Measurements from ENCODE around the gene SAYSD1. TPM values are rescaled to one million over a fixed set of nuclear protein-coding genes. Genes with fewer than 3 reads are reported as not detected.

Gene SAYSD1
- total RNA-seq, 1 experiment from 2014 or later: 9.4 TPM

DNA sequence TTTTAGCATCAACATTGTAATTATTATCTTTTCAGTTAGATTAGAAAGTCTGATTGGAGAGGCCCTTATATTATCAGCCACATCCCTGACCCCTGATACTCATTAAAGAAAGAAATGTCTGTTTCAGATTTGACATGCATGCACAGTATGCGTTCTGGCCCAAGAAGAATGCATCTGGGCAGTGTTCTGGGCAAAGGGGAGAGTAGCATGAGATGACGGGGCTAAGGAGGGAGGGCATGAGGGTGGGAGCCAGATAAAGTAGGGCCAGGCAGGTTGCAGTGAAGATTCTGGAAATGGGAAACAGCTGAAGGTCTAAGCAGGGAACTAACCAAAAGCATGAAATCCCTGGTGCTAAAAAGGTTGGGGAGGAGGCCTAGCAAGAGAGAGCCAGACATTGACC lies 7.3 kb downstream of the SAYSD1 start:
- Mint-ChIP-seq H3K9me3 (no peaks in the 10 kb centered on the region), H3K4me1 (no peaks in the 10 kb centered on the region), H3K27me3 (ENCODE audit: low read depth) (peaks cover 1% of the 10 kb centered on the region; the same call in 1 of the 2 replicates), H3K27ac (no peak overlapping the region), H3K36me3 (ENCODE audit: insufficient read depth in 1 of 3, low read depth in 3 of 3) (peaks cover 0 to 18% (median 8%) of the 10 kb centered on the region in 3 experiments; a peak in 4 of 7 replicates), H3K4me3 (no peak overlapping the region)
- H3K79me2 ChIP-seq (ENCODE audit: insufficient read depth, low read length): no peaks in the 10 kb centered on the region
- no peak overlapping the region for H2BK120ac ChIP-seq (ENCODE audit: low read depth, low read length, poor library complexity, severe bottlenecking)
- no peak overlapping the region for H3K23ac ChIP-seq (ENCODE audit: insufficient read length, low read depth, low read length)
- no peak overlapping the region for H3T11ph ChIP-seq (ENCODE audit: low read length)
- no peak overlapping the region for H2AFZ ChIP-seq (ENCODE audit: low read length)
- H4K91ac ChIP-seq (ENCODE audit: insufficient read length, low read depth, low read length): no peak overlapping the region
- DNase-seq: no peak
- H3K23me2 ChIP-seq (ENCODE audit: insufficient read length, low read depth, low read length, poor library complexity, severe bottlenecking): peaks cover 2% of the 10 kb centered on the region
- no peak overlapping the region for H3K18ac ChIP-seq (ENCODE audit: insufficient read length, low read depth, low read length)
- no peak overlapping the region for H2BK5ac ChIP-seq (ENCODE audit: insufficient read length, low read length)
- H3K4me2 ChIP-seq (ENCODE audit: insufficient read depth, insufficient read length, low read length): no peak overlapping the region
- H3K56ac ChIP-seq (ENCODE audit: insufficient read length, low read depth, low read length): no peak overlapping the region
- H3K4ac ChIP-seq (ENCODE audit: low read depth, low read length): no peak overlapping the region
- no peak overlapping the region for H2AK5ac ChIP-seq (ENCODE audit: insufficient read length, low read length)
- no peak overlapping the region for H3K14ac ChIP-seq (ENCODE audit: insufficient read depth, low read length)
- H3K9ac ChIP-seq (ENCODE audit: extremely low read depth, insufficient read length, low read length): no peak overlapping the region
- WGBS (ENCODE audit: extremely low coverage, insufficient read length, low lambda C conversion rate): no CpG with 5 or more reads among the region's 2 CpGs
- H3K4me1 ChIP-seq (ENCODE audit: insufficient read depth, low read length): no peaks in the 10 kb centered on the region
- H4K8ac ChIP-seq (replicated peaks; ENCODE audit: insufficient read length, low read depth, low read length): no peak overlapping the region
- no peak overlapping the region for H2BK15ac ChIP-seq (ENCODE audit: low read depth, low read length)
- no peaks in the 10 kb centered on the region for H3K79me1 ChIP-seq (ENCODE audit: insufficient read depth, low read depth, low read length, poor library complexity, severe bottlenecking)
- no peaks in the 10 kb centered on the region for H4K20me1 ChIP-seq (ENCODE audit: control insufficient read depth, insufficient read depth, insufficient read length)
- no peaks in the 10 kb centered on the region for H3K9me3 ChIP-seq (ENCODE audit: control insufficient read depth, low read depth, low read length)
- TF ChIP-seq, protein P1, sequence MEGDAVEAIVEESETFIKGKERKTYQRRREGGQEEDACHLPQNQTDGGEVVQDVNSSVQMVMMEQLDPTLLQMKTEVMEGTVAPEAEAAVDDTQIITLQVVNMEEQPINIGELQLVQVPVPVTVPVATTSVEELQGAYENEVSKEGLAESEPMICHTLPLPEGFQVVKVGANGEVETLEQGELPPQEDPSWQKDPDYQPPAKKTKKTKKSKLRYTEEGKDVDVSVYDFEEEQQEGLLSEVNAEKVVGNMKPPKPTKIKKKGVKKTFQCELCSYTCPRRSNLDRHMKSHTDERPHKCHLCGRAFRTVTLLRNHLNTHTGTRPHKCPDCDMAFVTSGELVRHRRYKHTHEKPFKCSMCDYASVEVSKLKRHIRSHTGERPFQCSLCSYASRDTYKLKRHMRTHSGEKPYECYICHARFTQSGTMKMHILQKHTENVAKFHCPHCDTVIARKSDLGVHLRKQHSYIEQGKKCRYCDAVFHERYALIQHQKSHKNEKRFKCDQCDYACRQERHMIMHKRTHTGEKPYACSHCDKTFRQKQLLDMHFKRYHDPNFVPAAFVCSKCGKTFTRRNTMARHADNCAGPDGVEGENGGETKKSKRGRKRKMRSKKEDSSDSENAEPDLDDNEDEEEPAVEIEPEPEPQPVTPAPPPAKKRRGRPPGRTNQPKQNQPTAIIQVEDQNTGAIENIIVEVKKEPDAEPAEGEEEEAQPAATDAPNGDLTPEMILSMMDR (conservative IDR thresholded peaks at IDR 0.05): no peak
- H4K5ac ChIP-seq (ENCODE audit: insufficient read length, low read depth, low read length): no peak overlapping the region
- H2BK12ac ChIP-seq (ENCODE audit: insufficient read length, low read depth, low read length): no peak overlapping the region
- no peak overlapping the region for H2BK20ac ChIP-seq (ENCODE audit: low read depth, low read length, poor library complexity, severe bottlenecking)
- no peak overlapping the region for H3K27ac ChIP-seq (ENCODE audit: insufficient read length, low read depth, low read length)
- no peaks in the 10 kb centered on the region for H3K27me3 ChIP-seq (ENCODE audit: insufficient read depth, low read length)

Data from H9 (cell line).